OCI-M1 (cell line): ENCODE measurements around the gene PEX26.
"Not testable (repeated sequence)": the region's sequence is repeated elsewhere in the genome, so short reads cannot be mapped to it uniquely, and the experiment has no call there.

Experiments
- DNase-seq: peaks from one replicate; lab custom pipeline; 2025; lab: John Stamatoyannopoulos, UW

The PEX26 gene

GRCh38 chr22:18071307-18071967, 6.4 kb upstream of the PEX26 start:
- not testable (repeated sequence) for DNase-seq

- DNase-seq: no peak
Measured at GRCh38 chr22:18071968-18072310, 5.9 kb upstream of the PEX26 start.

DNA sequence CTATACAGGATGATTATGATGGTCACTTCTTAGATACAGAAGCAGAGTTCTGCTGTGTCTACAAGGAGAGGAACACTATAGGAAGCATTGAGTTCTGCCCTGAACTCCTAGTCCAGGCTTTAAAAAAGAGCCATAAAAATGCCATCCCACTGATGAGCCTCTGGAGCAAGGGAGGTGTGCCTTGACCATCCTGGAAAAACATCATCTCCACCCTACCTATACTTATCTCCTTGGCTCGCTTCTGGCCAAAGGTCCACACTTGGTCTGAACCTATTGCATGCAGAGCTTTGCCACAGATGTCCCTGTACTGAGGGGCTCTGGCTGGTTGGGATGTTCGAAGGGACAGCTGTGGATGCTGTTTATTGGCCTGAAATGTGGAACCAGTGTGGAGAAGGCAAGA, 4.3 kb upstream of the PEX26 start:
- DNase-seq: no peak

GRCh38 chr22:18073927-18074326, 3.9 kb upstream of the PEX26 start:
- DNase-seq: not testable (repeated sequence)

DNA sequence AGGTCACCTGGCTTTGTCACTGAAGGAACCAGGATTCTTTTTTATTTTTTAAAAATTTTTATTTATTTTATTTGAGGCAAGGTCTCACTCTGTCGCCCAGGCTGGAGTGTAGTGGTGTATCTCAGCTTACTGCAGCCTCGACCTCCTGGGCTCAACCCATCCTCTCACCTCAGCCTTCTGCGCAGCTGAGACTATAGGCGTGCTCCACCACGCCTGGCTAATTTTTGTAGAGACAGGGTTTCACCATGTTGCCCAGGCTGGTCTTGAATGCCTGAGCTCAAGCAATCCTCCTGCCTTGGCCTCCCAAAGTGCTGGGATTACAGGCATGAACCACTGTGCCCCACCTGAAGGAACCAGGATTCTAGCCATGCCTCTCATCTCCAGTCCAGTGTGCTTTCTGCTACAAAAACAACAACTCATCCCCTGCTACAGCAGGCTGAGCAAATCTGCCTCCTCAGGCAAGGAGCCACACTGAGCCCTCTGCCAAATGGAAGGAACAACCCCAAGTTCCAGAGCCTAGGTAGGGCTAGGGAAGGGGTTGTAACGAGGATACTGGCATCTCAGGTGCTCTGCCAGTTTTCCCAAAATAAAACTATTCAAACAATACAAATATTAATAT, 2.6 kb upstream of the PEX26 start:
- DNase-seq: no peak

DNA sequence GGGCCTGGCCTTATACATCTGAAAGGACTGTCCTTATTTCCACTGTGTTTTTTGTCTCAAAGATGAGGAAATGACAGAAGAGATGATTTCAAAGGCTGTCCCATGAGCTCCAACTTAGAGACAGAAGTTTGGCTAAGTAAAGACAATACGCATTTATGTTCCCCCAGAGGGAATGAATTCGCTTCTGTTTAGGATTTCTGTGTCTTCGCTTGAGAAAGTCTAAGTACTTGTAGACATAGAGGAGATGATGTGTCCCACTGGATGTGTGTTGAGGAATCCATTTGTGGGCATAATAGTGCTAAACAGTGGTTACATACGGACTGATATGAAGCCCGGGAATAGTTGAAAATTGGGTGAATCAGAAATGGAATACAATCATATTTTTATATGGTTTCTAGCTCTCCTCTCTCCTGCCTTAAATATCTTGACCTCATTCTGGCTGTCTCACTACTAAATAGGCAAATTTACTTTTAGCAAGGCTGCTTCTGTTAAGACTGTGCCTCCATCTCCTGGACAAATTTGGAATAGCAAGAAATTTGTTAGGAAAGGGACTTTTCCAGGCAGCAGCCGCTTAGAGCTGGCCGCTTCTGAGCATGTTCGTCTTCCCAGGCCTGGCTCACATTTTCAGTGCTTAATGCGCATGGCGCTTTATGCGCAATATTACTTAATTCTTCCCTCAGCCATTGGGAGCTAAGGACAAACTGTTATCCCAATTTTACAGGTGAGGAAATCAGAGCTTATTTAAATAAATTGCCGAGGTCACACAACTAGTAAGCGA, 1.9 kb upstream of the PEX26 start:
- peak; percentile 96 for DNase-seq

GRCh38 chr22:18077087-18077638, 627 bp upstream of the PEX26 start:
- no peak for DNase-seq

GRCh38 chr22:18078329-18079041, 695 bp downstream of the PEX26 start:
- peak; percentile 51 for DNase-seq

DNA sequence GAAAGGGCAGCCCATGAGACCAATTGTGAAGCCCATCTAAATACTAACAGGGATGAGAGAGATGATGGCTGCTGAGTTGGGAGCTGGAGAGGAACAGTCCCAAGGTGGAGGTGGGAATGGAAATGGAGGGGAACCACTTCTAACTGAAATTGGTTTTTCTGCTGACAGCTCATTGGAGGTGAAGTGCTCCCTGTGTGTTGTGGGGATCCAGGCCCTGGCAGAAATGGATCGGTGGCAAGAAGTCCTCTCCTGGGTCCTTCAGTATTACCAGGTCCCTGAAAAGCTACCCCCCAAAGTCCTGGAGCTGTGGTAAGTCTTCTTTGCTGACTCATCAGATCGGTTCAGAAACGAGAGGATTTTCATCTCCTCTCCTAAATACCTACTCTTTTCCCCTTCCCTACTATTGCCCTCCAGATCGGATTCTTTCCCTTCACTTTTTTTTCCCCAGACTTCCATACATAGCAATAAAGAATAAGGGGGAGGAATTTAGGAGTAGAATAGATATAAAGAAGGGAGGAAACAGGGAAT, 2.0 kb downstream of the PEX26 start:
- no peak for DNase-seq

- no peak for DNase-seq
Measured at GRCh38 chr22:18081416-18081815, 3.6 kb downstream of the PEX26 start.

DNA sequence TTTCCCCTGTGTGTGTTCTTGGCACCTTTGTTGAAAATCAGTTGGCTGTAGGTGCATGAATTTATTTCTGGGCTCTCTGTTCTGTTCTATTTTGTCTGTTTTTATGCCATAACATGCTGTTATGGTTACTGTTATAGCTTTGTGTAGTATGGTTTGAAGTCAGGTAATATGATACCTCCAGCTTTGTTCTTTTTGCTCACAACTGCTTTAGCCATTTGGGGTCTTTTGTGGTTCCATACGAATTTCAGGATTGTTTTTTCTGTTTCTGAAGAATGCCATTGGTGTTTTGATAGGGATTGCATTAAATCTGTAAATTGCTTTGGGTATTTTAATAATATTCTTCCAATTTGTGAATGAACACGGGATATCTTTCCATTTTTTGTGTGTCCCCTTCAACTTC, 4.7 kb downstream of the PEX26 start:
- DNase-seq: no peak

DNA sequence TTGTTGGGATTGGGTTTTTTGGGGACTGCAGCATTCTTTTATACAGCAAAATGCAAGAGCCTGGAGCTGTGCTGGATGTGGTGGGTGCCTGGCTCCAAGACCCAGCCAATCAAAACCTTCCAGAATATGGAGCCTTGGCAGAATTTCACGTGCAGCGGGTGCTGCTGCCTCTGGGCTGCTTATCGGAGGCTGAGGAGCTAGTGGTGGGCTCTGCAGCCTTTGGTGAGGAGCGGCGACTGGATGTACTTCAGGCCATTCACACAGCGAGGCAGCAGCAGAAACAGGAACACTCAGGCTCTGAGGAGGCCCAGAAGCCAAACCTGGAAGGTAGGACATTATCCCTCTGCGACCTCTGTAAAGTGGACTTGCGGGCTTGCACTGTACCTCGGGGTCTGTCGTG, 5.6 kb downstream of the PEX26 start:
- no peak for DNase-seq

- DNase-seq: no peak
Measured at GRCh38 chr22:18085188-18085587, 7.4 kb downstream of the PEX26 start.

- no peak for DNase-seq
Measured at GRCh38 chr22:18087350-18087855, 9.6 kb downstream of the PEX26 start.

GRCh38 chr22:18088825-18089568, 11.2 kb downstream of the PEX26 start:
- no peak for DNase-seq

DNA sequence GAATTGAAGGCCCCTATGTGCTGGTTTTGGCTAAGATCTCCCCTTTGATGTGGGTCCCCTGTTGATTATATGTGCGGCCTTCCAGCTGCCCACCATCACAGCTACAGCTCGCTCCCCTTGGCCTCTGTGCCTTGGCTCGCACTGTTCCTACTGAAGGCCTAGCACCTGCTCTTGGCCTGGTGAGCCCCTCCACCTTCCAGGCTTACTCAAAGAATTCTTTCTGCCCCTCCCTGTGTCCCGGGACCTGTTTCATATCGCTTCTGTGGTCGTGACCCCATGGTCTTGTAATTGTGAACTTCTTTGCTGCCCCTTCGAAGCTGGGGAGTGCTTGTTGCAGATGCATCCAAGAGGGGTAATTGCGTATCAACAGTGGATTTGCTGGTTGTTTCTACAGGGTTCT, 12.5 kb downstream of the PEX26 start:
- DNase-seq: no peak

DNA sequence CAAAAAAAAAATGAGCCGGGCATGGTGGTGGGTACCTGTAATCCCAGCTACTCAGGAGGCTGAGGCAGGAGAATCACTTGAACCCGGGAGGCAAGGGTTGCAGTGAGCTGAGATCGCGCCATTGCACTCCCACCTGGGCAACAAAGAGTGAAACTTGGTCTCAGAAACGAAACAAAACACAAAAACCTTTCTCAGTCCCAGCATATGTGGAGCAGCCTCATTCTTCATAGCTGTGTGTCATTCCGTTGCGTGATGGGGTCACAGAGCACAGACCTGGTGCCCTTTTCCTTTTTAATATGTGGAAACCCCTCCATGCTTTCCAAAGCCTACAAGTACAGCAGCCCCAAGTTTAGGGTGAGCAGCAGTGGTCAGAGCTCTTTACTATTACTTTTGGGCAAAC, 13.7 kb downstream of the PEX26 start:
- no peak for DNase-seq

DNA sequence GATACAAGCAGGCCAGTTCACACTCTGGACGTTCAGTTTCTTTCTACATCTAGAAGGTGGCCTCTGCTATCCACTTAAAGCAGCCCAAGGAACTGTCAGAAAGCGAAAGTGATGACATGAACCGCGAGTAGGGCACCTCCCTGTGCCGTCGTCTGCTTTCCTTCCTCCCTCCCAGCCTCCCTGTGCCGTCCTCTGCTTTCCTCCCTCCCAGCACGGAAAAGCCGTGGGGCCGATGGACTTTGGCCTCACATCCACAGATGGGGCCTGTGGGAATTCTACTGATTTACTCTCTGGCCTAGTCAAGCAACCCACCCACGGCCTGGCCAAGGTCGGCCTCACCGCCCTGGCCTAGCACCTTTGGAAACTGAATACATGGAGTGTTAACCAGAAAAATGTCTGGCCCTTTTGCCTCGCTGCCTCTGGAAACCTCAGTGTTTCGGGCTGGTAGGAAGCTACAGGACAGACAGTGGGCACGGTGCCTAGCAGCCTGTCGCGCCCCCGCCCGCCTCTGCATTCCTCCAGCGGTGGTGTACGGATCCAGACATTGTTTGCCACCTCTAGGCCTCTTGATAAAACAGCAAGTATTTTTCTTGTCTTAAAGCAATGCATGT, 14.2 kb downstream of the PEX26 start:
- no peak for DNase-seq

DNA sequence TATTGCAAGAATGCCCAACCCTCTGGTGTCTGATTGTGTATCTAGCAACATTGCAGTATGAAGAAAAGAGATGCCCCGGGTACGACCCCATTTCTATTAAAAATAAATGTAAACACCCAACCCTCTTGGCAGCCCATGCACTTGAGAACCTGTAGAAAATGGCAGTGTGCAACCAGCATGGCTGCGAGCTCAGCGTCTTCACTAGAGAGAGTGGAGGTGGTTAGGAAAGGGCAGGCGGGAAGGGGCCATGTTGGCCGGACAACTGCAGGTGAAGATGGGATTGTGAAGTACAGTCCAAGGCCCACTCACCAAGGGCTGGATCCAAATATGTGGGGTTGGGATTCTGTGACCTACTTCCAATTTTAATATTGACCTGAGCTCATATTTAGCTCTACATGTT, 15.9 kb downstream of the PEX26 start:
- DNase-seq: no peak

- DNase-seq: no peak
Measured at GRCh38 chr22:18095101-18095805, 17.5 kb downstream of the PEX26 start.
